ENCODE results near the gene EEFSEC.

The EEFSEC gene

GRCh38 chr3:128402998-128403397 is 249.7 kb downstream of the EEFSEC start:
- no peak for DNase-seq

DNA sequence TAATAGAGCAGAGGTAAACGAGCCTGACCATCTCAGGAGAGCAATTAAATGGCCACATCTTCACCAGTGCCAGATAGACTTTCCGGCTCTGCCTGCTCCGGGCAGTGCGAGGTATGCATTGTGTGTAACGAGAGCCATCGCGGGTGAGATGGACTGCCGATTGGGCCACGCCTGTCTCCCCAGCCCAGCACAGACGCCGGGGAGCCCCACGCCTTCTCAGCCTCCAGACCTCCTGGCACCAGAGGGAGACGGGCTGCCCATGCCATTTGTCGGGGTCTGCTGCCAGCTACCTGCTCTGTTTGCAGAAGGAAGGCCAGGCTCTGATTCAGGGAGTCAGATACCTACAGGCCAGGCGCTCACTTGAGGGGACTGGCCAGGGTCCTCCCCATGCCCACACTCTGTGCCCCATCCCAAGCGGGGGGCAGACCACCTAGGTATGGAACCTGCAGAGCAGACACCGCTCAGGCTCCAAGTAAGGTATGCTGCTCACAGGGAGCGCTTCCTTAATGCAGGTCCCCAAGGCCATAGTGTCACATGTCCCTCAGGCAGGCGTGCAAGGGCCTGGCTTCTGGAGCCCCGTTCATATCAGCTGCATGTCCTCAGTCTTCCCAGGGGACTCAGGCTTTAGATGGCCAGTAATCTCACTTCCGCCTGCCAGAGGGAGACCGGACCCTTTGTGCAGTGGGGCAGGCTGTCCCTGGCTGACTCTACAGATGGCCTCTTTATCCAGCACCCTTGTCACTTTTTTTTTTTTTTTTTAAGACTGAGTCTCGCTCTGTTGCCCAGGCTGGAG is 251.2 kb downstream of the EEFSEC start:
- no peak for DNase-seq

GRCh38 chr3:128405554-128406277 is 252.4 kb downstream of the EEFSEC start:
- DNase-seq: no peak

GRCh38 chr3:128407247-128407646 is 254.0 kb downstream of the EEFSEC start:
- DNase-seq: no peak

DNA sequence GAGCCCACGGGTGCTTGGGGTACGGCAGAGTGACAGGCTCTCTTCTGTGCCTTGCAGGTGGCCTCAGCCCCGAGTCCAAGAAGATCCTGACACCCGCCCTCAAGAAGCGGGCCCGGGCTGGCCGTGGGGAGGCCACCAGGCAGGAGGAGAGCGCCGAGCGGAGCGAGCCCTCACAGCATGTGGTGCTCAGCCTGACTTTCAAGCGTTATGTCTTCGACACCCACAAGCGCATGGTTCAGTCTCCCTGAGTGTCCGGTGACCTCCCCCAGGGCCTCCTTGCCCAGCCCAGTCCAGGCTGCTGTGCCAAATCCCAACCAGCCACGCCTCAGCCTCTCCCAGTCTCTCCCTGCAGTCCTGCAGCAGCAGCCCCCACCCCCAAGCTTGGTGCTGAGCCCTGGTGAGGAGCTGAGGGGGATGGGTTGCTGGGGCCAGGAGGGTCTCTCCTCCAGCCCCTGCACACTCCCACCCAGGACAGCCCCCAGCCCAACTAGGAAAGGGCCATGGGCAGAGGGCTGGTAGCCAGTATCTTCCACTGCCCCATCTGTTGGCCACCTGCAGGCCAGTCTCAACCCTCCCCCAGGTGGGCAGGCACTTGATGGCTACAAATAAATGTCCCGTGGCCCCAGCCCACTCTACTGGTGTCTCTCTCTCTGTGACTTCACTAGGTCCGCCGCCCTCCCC is 254.9 kb downstream of the EEFSEC start:
- no peak for DNase-seq

GRCh38 chr3:128408693-128409623 is 255.7 kb downstream of the EEFSEC start:
- DNase-seq: no peak

DNA sequence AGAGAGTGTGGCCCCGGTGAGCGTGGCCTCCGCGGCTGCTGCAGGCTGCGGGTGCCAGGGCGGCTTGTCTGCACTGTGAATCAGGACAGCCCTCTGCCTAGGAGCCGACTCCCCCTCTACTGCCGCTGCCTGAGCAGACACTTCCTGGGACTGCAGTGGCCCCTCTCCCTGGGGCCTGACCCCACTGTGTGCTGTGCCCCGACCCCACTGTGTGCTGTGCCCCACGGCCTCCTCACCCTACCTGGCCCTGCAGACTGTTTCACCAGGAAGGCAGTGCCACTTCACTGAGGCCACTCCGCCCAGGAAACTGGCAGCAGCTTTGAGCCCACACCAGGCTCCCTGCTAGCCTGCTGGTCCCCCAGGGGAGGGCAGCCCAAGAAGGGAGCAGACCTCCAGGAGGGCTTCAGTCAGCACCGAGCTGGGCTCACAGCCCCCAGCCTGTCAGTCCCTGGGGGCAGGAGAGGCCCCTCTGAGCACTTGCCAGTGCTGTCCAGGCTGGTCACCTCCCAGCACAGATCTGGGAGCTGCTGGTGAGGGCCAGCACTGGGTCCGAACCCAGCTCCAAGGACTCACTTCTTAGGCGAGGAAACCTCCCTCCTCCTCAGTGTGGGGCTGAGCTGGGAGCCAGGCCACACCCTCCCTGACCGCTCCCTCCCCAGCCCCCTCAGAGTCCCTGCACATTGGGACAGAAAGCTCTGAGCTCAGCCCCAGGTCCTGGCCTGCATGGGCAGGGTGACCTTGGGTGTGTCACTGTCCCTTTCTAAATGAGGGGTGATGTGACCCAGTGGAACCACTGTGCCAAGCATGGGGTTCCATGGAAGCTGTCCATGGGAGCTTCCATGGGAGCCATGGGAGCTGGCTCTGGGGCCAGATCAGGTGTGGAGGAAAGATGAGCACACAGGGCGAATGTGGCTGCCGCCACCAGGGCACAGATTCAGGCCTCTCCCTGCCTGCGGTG is 256.6 kb downstream of the EEFSEC start:
- DNase-seq: no peak

DNA sequence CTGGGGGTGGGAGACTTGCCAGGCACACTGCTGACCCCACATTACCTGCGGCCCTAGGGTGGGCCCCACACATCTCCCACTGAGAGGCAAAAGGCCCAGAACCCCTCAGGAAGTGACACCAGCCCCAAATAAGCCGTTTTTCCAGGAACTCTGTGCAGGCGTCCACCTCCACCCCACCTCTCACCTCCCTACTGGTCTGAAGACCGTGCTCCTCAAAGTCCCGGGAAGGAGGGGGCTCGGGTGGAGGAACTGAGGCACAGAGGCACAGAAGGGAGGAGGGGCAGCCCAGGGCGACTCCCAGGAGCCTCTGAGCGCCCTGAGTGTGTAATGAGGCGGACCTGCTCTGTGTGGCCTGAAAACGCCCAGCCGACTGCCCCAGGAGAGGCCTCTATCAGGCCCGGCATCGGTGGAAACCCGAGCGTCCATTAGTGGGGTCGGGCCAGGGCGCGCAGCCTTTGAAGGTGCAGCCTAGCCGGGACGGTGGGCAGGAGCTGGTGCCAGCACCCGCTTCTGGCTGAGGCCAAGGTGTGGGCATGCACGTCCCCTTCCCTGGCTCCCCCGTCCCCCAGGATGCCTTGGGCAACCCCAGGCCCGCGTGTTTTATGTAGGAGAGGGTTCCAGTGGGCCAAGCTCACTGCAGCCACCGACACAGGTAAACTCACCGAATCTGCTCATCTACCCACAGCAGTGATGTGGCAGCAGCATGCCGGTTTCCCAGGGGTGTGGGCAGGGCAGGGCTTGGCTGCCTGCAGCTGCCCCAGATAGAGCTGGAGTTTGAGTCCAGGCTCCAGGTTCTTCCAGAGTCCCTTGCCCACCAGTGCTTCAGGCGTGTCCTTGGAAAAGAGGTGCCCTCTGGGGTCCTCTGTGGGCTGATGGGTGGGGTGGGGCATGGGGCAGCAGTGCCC is 257.6 kb downstream of the EEFSEC start:
- DNase-seq: no peak

- no peak for DNase-seq
Observed at GRCh38 chr3:128411574-128412064, 258.3 kb downstream of the EEFSEC start.

DNA sequence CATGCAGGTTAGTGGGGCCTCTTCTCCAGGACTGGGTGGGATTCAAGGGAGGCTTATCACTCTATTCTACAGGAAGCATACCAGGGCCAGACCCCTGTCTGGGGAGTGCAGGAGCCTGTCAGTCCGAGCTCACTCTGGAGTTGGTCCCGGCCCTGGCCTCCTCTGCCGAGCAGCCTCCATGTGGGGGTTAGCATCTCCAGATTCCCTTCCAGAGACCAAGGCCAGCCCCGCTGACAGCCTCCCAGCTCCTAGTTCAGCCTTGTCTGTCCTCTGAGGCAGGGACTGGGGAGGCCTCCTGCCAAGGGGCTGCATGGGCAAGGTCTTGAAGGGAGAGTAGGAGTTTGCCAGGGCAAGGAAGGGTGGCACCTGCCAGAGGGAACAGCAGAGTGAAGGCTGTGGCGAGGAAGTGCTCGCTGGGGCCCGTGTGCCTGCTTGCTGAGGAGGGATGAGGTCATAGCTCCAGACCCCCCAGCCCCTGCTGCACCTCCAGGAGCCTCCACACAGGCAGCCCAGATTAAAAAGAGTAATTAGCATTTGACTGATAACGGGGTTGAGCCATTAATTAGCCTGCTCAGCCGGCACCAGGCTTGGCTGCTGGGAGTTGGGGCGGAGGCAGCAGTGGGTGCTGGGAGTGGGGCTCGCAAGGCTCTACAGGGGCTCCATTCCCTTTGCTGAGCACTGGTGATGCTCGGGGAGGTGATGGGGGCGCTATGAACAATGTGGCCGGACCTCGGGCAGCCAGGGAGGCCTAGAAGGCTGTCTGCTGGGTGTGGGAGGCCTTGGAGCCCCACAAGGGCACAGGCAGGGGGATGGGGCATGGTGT is 259.1 kb downstream of the EEFSEC start:
- DNase-seq: no peak

GRCh38 chr3:128413003-128413370 is 259.7 kb downstream of the EEFSEC start:
- no peak for DNase-seq

DNA sequence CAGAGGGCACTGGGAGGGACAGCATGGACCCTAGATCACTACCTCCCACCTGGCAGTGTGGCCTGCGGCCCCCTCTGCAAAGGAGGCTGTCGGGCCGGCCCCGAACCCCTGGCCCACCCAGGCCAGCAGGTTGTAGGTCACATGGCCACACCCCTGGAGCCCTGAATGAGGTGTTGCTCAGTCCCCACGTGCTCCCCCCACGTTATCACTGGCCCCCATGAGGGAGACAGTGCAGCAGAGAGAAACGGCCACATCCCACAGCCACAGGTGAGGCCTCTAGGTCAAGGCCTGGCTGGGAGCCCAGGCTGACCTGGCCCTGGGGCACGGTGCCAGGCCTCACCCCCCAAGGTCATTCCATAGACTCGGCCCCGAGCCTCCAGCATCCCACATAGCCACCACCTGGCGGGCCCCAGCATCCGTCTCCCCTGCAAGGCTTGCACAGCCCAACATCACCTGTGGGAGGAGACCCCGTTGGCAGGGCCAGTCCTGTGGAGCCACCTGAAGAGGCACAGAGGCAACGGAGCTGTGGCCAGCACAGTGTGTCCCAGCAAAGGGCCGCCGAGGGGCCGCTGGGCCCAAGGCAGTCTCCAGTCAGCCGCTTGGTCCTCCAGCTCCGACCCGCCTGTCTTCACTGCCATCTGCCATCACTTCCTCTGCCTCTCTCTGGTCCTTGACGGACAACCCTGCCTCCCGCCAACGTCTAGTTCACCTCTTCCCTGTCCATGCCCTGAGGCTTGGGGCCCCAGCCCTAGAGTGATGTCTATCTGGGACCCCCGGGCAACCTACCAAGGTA is 260.3 kb downstream of the EEFSEC start:
- DNase-seq: no peak

GRCh38 chr3:128415200-128415772 is 262.0 kb downstream of the EEFSEC start:
- no peak for DNase-seq

DNA sequence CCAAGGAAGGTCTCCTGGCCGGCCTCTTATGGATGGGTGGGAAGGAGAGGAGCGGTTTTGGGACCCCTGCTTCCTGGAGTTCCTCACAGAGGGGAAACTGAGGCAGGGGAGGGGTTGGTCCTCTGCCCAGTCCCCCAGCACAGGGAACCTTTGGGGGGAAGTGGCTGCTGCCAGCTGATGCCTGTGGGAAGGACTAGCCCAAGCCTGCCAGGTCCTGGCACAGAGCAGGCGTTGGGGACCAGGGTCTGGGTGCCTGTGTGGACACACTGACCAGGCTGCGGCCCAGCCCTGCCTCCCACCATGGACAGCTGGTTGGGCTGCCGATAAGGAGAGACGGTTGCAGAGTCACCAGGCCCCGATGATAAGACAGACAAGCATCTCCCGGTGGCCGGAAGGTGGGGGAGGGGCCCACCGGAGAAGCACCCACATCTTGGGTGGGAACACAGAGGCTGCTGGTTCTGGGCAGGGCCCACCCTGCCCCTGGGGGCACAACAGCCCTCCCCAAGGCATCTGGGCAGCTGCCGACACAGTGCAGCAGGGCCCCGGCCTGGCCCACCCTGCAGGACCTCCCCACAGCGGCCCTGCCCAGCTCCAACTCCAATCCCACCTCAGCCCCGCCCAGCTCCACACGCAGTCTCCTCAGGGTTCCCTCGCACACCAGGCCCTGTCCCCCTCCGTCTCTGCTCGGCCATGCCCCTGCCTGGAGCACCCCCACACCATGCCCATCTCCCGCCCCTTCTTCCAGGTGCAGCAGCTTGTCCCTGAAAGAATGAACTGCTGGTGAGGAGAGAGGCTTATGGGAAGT is 262.7 kb downstream of the EEFSEC start:
- no peak for DNase-seq

DNA sequence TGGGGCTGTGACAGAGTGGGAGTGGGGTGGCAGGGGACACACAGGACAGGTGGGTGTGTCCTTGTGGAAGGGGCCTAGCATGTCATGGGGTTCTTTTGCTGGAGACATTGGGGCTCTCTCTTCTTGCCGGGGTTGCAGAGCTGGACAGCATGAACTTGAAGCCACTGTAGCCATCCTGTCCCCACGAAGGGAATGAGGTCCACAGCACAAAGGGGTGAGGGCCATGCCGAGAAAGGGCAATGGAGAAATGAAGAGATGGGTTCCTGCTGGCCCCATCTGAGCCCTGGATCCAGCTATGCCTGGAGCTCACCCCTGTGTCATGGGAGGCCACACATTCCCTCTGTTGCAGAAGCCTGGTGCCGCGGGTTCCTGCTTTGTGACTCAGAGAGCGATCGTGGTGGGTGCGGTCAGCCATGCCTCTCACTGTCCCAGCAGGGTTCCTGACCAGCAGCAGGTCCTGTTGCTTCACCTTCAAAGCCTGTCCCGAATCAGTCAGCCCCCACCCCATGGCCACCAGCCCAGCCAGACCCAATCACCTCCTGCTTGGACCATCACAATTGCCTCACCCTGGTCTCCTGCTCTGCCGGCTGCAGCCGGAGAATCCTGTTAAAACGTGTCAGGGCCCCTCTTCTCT is 263.4 kb downstream of the EEFSEC start:
- no peak for DNase-seq

GRCh38 chr3:128418900-128419299 is 265.6 kb downstream of the EEFSEC start:
- DNase-seq: no peak

- DNase-seq: no peak
Observed at GRCh38 chr3:128419311-128419710, 266.0 kb downstream of the EEFSEC start.
